GM23248 (cell line): ENCODE results near the gene CDK14. TPM values are rescaled to one million over a fixed set of nuclear protein-coding genes. Genes with fewer than 3 reads are reported as not detected.

Source experiments
- DNase-seq: peaks from one replicate; pipeline ENCODE4 v3.0.0-alpha.2; 2015
- H2AFZ ChIP-seq: fragments of 200-600 bp; sonication (generic); 2 replicates; pipeline ENCODE4 v1.6.1; 2016; ENCODE audit warnings: antibody characterized with exemption
- H3F3A ChIP-seq: fragments of 200-600 bp; sonication (generic); 2 replicates; pipeline ENCODE4 v1.6.1; 2016; ENCODE audit warnings: mild to moderate bottlenecking, antibody characterized with exemption, mixed run types; ENCODE audit not compliant: insufficient read depth
- H3K27ac ChIP-seq: fragments of 200-600 bp; sonication (generic); 2 replicates; pipeline ENCODE4 v1.5.1; 2016; ENCODE audit warnings: mild to moderate bottlenecking
- H3K27me3 ChIP-seq: fragments of 200-600 bp; sonication (generic); replicated peaks from 2 replicates; pipeline ENCODE4 v1.6.1; 2016; ENCODE audit warnings: mild to moderate bottlenecking; ENCODE audit not compliant: insufficient read depth
- H3K36me3 ChIP-seq: fragments of 200-600 bp; sonication (generic); 2 replicates; pipeline ENCODE4 v1.6.1; 2016; ENCODE audit warnings: low read depth, mild to moderate bottlenecking
- H3K4me1 ChIP-seq: fragments of 200-600 bp; sonication (generic); 2 replicates; pipeline ENCODE4 v1.6.1; 2016; ENCODE audit warnings: mild to moderate bottlenecking; ENCODE audit not compliant: insufficient read depth
- H3K4me2 ChIP-seq: fragments of 200-600 bp; sonication (generic); one replicate; pipeline ENCODE4 v1.6.1; 2016; ENCODE audit warnings: mild to moderate bottlenecking; ENCODE audit not compliant: unreplicated experiment
- H3K4me3 ChIP-seq: fragments of 200-600 bp; sonication (generic); 2 replicates; pipeline ENCODE4 v1.5.1; 2016; ENCODE audit warnings: mild to moderate bottlenecking
- H3K79me2 ChIP-seq: fragments of 200-600 bp; sonication (generic); 2 replicates; pipeline ENCODE4 v1.6.1; 2016; ENCODE audit warnings: mild to moderate bottlenecking; ENCODE audit not compliant: insufficient read depth
- H3K9ac ChIP-seq: fragments of 200-600 bp; sonication (generic); 2 replicates; pipeline ENCODE4 v1.6.1; 2016; ENCODE audit warnings: mild to moderate bottlenecking
- H3K9me2 ChIP-seq: fragments of 200-600 bp; sonication (generic); 2 replicates; pipeline ENCODE4 v1.6.1; 2016; ENCODE audit warnings: mixed run types, mild to moderate bottlenecking, moderate library complexity; ENCODE audit not compliant: insufficient read depth
- H3K9me3 ChIP-seq: fragments of 200-600 bp; sonication (generic); one replicate; pipeline ENCODE4 v1.6.1; 2017; ENCODE audit warnings: low read depth
- H4K20me1 ChIP-seq: fragments of 200-600 bp; sonication (generic); 2 replicates; pipeline ENCODE4 v1.6.0; 2016; ENCODE audit not compliant: insufficient read depth
- EZH2 ChIP-seq: fragments of 200-600 bp; sonication (generic); IDR thresholded peaks from 2 replicates; pipeline ENCODE4 v1.6.1; 2018; ENCODE audit warnings: antibody characterized with exemption, mild to moderate bottlenecking; ENCODE audit not compliant: insufficient read depth, poor library complexity, severe bottlenecking
- EZH2phosphoT487 ChIP-seq: fragments of 200-600 bp; sonication (generic); IDR thresholded peaks from 2 replicates; pipeline ENCODE4 v1.6.1; 2018; ENCODE audit warnings: antibody characterized with exemption, moderate library complexity, mild to moderate bottlenecking, low read depth; ENCODE audit not compliant: insufficient read depth
- WGBS, 2 experiments: methylation state at CpG; one replicate each; pipeline ENCODE4 v1.1.6; 2015 to 2017; ENCODE audit warnings: low lambda C conversion rate in 2 of 2, low coverage in 1 of 2; ENCODE audit errors: missing lambda C conversion rate in 2 of 2; 5-methylcytosine and 5-hydroxymethylcytosine counted together
- in situ Hi-C: fragments of 300-500 bp; cut with MboI; formaldehyde crosslinking; loops from 2 replicates; pipeline ENCODE4 v1.15.0; 2020
- polyA plus RNA-seq: library from polyadenylated mRNA; unstranded; fragments of >200 nt; fragmentation: Nextera tagmentation; extraction: Ambion mirVana; gene quantifications from 2 replicates; pipeline ENCODE4 v1.2.1, GENCODE V29; 2016
- total RNA-seq: library from RNA; depleted of rRNA; stranded (reverse); fragments of >200 nt; shearing (Covaris generic); gene quantifications from 2 replicates; pipeline ENCODE4 v1.2.3, GENCODE V29; 2014

CDK14 gene
- total and polyA plus RNA-seq, 2 experiments from 2014 or later = 19.9 to 21.2 TPM

GRCh38 chr7:90582164-90582563, 14.0 kb upstream of the CDK14 start:
- Histone ChIP-seq H2AFZ (no peak overlapping the region), H3K4me1 (peaks cover 14% of the 10 kb centered on the region), H3F3A (peaks cover 14% of the 10 kb centered on the region; the same call in 1 of the 2 replicates), H3K79me2 (no peaks in the 10 kb centered on the region), H3K9me2 (no peaks in the 10 kb centered on the region), H3K9ac (no peak overlapping the region), H4K20me1 (no peaks in the 10 kb centered on the region), H3K27me3 (no peaks in the 10 kb centered on the region), H3K4me2 (no peak overlapping the region), H3K9me3 (no peaks in the 10 kb centered on the region), H3K36me3 (no peaks in the 10 kb centered on the region), H3K4me3 (no peak overlapping the region), H3K27ac (no peak overlapping the region)
- in situ Hi-C loops = no loop called here
- no peak for DNase-seq
- TF ChIP-seq EZH2phosphoT487 = no peak
- no peak for TF ChIP-seq EZH2
- WGBS, 2 experiments = 88 to 94% methylated on average over 2 of the region's 2 CpGs

- H3K79me2 ChIP-seq = no peaks in the 10 kb centered on the region
- no peak overlapping the region for H2AFZ ChIP-seq
- H3K4me2 ChIP-seq = no peak overlapping the region
- H3F3A ChIP-seq = 0 out of 2 replicates have a peak, but pooled peaks cover 9% of the 10 kb centered on the region
- H3K9me3 ChIP-seq = no peaks in the 10 kb centered on the region
- no peak overlapping the region for H3K9ac ChIP-seq
- peaks cover 9% of the 10 kb centered on the region for H3K4me1 ChIP-seq
- H4K20me1 ChIP-seq = no peaks in the 10 kb centered on the region
- TF ChIP-seq EZH2phosphoT487 = no peak
- TF ChIP-seq EZH2 = no peak
- DNase-seq = no peak
- no peaks in the 10 kb centered on the region for H3K9me2 ChIP-seq
- in situ Hi-C loops = no loop called here
- H3K4me3 ChIP-seq = no peak overlapping the region
- H3K27me3 ChIP-seq = no peaks in the 10 kb centered on the region
- WGBS, 2 experiments = 77 to 85% methylated on average over 1 of the region's 1 CpG
- no peaks in the 10 kb centered on the region for H3K36me3 ChIP-seq
- no peak overlapping the region for H3K27ac ChIP-seq
Measured at GRCh38 chr7:90584378-90584777, 11.7 kb upstream of the CDK14 start.

GRCh38 chr7:90586091-90586490, 10.0 kb upstream of the CDK14 start:
- Histone ChIP-seq H3K27ac (no peak overlapping the region), H3F3A (no peaks in the 10 kb centered on the region)

GRCh38 chr7:90587766-90588165, 8.4 kb upstream of the CDK14 start:
- H3K27ac ChIP-seq = no peak overlapping the region
- no peak for DNase-seq
- no peak overlapping the region for H3K4me2 ChIP-seq
- H3K27me3 ChIP-seq = no peaks in the 10 kb centered on the region
- peaks cover 10% of the 10 kb centered on the region; the same call in 1 of the 2 replicates for H3K4me1 ChIP-seq
- WGBS, 2 experiments = 75 to 83% methylated on average over 2 of the region's 2 CpGs
- H3F3A ChIP-seq = no peaks in the 10 kb centered on the region
- H3K79me2 ChIP-seq = no peaks in the 10 kb centered on the region
- H3K9me3 ChIP-seq = no peaks in the 10 kb centered on the region
- TF ChIP-seq EZH2 (no peak), EZH2phosphoT487 (no peak)
- no peaks in the 10 kb centered on the region for H3K9me2 ChIP-seq
- H3K4me3 ChIP-seq = no peak overlapping the region
- H4K20me1 ChIP-seq = no peaks in the 10 kb centered on the region
- H3K9ac ChIP-seq = no peak overlapping the region
- no peak overlapping the region for H2AFZ ChIP-seq
- H3K36me3 ChIP-seq = no peaks in the 10 kb centered on the region
- in situ Hi-C loops = no loop called here

More at GRCh38 chr7:90586091-90586490, 10.0 kb upstream of the CDK14 start:
- TF ChIP-seq EZH2 (no peak), EZH2phosphoT487 (no peak)
- Histone ChIP-seq H3K9ac (no peak overlapping the region), H3K9me2 (no peaks in the 10 kb centered on the region), H3K27me3 (no peaks in the 10 kb centered on the region), H3K36me3 (no peaks in the 10 kb centered on the region), H2AFZ (no peak overlapping the region), H4K20me1 (no peaks in the 10 kb centered on the region), H3K4me1 (no peaks in the 10 kb centered on the region), H3K79me2 (no peaks in the 10 kb centered on the region), H3K9me3 (no peaks in the 10 kb centered on the region), H3K4me3 (no peak overlapping the region), H3K4me2 (no peak overlapping the region)
- WGBS, 2 experiments = 50 to 64% methylated on average over 1 of the region's 1 CpG
- DNase-seq = no peak
- in situ Hi-C loops = no loop called here

- Histone ChIP-seq H3K9me2 (no peaks in the 10 kb centered on the region), H4K20me1 (no peaks in the 10 kb centered on the region), H3K4me3 (no peak overlapping the region), H3K9me3 (no peaks in the 10 kb centered on the region), H2AFZ (no peak overlapping the region), H3K36me3 (no peaks in the 10 kb centered on the region), H3K4me2 (no peak overlapping the region), H3K27ac (no peak overlapping the region), H3K4me1 (peaks cover 23% of the 10 kb centered on the region), H3K9ac (no peak overlapping the region), H3K27me3 (no peaks in the 10 kb centered on the region), H3F3A (peaks cover 11% of the 10 kb centered on the region), H3K79me2 (peaks cover 7% of the 10 kb centered on the region)
- in situ Hi-C loops = no loop called here
- TF ChIP-seq EZH2phosphoT487 (no peak), EZH2 (no peak)
- DNase-seq = peak; percentile 36
Measured at GRCh38 chr7:90592033-90592432, 4.1 kb upstream of the CDK14 start.
